Activated CD8-positive, alpha-beta T cell treated with anti-CD3 and anti-CD28 coated beads, Interleukin-2, amount 10 ng/mL, durations not matched to agents 7 days and 5 days (primary cell): ENCODE measurements around the gene GTPBP3. TPM values are rescaled to one million over a fixed set of nuclear protein-coding genes. Genes with fewer than 3 reads are reported as not detected.

Source experiments
- total RNA-seq, 2 experiments: library from RNA; stranded (reverse); gene quantifications; one replicate each; pipeline ENCODE4 v1.2.3, GENCODE V29; 2021

The GTPBP3 gene
- total RNA-seq, 2 experiments from 2014 or later: 38.6 to 39.4 TPM

Other genes with a start within 250 kb of the GTPBP3 start
- gene USE1, start 122.2 kb upstream of the GTPBP3 start, total RNA-seq: 10 to 100 TPM; 26.5 to 27.9 TPM
- 10 to 100 TPM; 24.3 to 28.3 TPM for gene OCEL1, start 111.3 kb upstream of the GTPBP3 start, total RNA-seq
- gene NR2F6, start 91.6 kb upstream of the GTPBP3 start, total RNA-seq: 1 to 10 TPM; 4.1 to 4.3 TPM
- not detected for gene USHBP1, start 72.8 kb upstream of the GTPBP3 start, total RNA-seq
- gene BABAM1, start 70.1 kb upstream of the GTPBP3 start, total RNA-seq: 100 to 1,000 TPM; 116 to 117 TPM
- 10 to 100 TPM; 10.7 to 13.8 TPM for gene ANKLE1, start 55.7 kb upstream of the GTPBP3 start, total RNA-seq
- 1 to 10 TPM; 8.9 to 9.7 TPM for gene ABHD8, start 34.1 kb upstream of the GTPBP3 start, total RNA-seq
- 100 to 1,000 TPM; 112 to 126 TPM for gene MRPL34, start 31.7 kb upstream of the GTPBP3 start, total RNA-seq
- gene DDA1, start 28.0 kb upstream of the GTPBP3 start, total RNA-seq: 10 to 100 TPM; 44.6 to 49.8 TPM
- gene ANO8, start 2.7 kb upstream of the GTPBP3 start, total RNA-seq: 10 to 100 TPM; 13.6 to 16.4 TPM
- gene PLVAP, start 39.8 kb downstream of the GTPBP3 start, total RNA-seq: under 1 TPM in 1 of 2 experiments, not detected in 1; 0.11 TPM
- gene CCDC194, start 56.6 kb downstream of the GTPBP3 start, total RNA-seq: 1 to 10 TPM; 4.7 to 4.8 TPM
- gene BST2, start 68.1 kb downstream of the GTPBP3 start, total RNA-seq: 100 to 1,000 TPM; 222 to 230 TPM
- gene MVB12A, start 82.5 kb downstream of the GTPBP3 start, total RNA-seq: 10 to 100 TPM; 36.6 to 40.3 TPM
- gene TMEM221, start 111.1 kb downstream of the GTPBP3 start, total RNA-seq: not detected
- not detected for gene NXNL1, start 123.4 kb downstream of the GTPBP3 start, total RNA-seq
- gene SLC27A1, start 133.0 kb downstream of the GTPBP3 start, total RNA-seq: 1 to 10 TPM; 7.3 to 7.4 TPM
- 10 to 100 TPM; 94.0 to 99.9 TPM for gene PGLS, start 174.1 kb downstream of the GTPBP3 start, total RNA-seq
- 10 to 100 TPM; 74.6 to 75.0 TPM for gene COLGALT1, start 218.1 kb downstream of the GTPBP3 start, total RNA-seq